GM12878 (cell line): ENCODE measurements around the gene UMPS.

Experiments
- CBFB ChIP-seq: IDR thresholded peaks from 2 replicates; pipeline ENCODE4 v1.6.1; 2016; ENCODE audit warnings: antibody characterized with exemption, low read depth
- CEBPZ ChIP-seq: fragments of 150-350 bp; IDR thresholded peaks from 2 replicates; pipeline ENCODE4 v1.6.1; 2016; ENCODE audit warnings: low read depth, low read length
- CREB1 ChIP-seq: IDR thresholded peaks from 2 replicates; pipeline ENCODE4 v1.6.1; 2012; ENCODE audit warnings: low read depth, mild to moderate bottlenecking, inconsistent platforms
- CTCF ChIP-seq, 3 experiments: IDR thresholded peaks in 2 of 3; conservative IDR thresholded peaks in 1 of 3; 2 replicates each; pipeline ENCODE4 v1.5.1; 2011; ENCODE audit warnings: low read depth in 3 of 3, low read length in 3 of 3, mild to moderate bottlenecking in 3 of 3, control low read depth in 2 of 3, moderate library complexity in 2 of 3, inconsistent platforms in 1 of 3, mixed read lengths in 1 of 3; ENCODE audit not compliant: control insufficient read depth in 2 of 3, insufficient read depth in 1 of 3; ENCODE audit errors: extremely low read depth in 1 of 3
- NR2C2 ChIP-seq: IDR thresholded peaks from 2 replicates; pipeline ENCODE4 v1.6.1; 2011; ENCODE audit warnings: borderline replicate concordance, low read depth; ENCODE audit not compliant: control insufficient read depth, insufficient read length
- NRF1 ChIP-seq: conservative IDR thresholded peaks from 2 replicates; pipeline ENCODE4 v1.6.1; 2011; ENCODE audit warnings: mild to moderate bottlenecking, low read depth, low read length, improper control_type of control experiment
- PAX5 ChIP-seq: IDR thresholded peaks from 2 replicates; pipeline ENCODE4 v1.6.1; 2011; ENCODE audit warnings: low read depth, low read length, borderline replicate concordance
- PAX8 ChIP-seq: fragments of 450-650 bp; IDR thresholded peaks from 2 replicates; pipeline ENCODE4 v1.6.1; 2017; ENCODE audit warnings: mild to moderate bottlenecking, moderate library complexity
- PBX3 ChIP-seq: IDR thresholded peaks from 2 replicates; pipeline ENCODE4 v1.6.1; 2011; ENCODE audit warnings: mild to moderate bottlenecking, low read depth, low read length, moderate library complexity; ENCODE audit not compliant: insufficient replicate concordance
- POLR2A ChIP-seq: IDR thresholded peaks from 2 replicates; pipeline ENCODE4 v1.6.1; 2011; ENCODE audit warnings: low read depth, mild to moderate bottlenecking, low read length
- POU2F2 ChIP-seq: IDR thresholded peaks from 3 replicates; pipeline ENCODE4 v1.6.1; 2011; ENCODE audit warnings: low read depth, mild to moderate bottlenecking, low read length, borderline replicate concordance
- SP1 ChIP-seq: IDR thresholded peaks from one replicate; pipeline ENCODE4 v1.6.1; 2011; ENCODE audit warnings: low read depth, low read length
- ZBTB40 ChIP-seq: fragments of 450-650 bp; IDR thresholded peaks from 2 replicates; pipeline ENCODE4 v1.6.1; 2016; ENCODE audit warnings: mild to moderate bottlenecking, moderate library complexity, borderline replicate concordance
- ZNF592 ChIP-seq: fragments of 450-650 bp; IDR thresholded peaks from 2 replicates; pipeline ENCODE4 v1.6.1; 2017; ENCODE audit warnings: mild to moderate bottlenecking, moderate library complexity

- TF ChIP-seq SP1 (no peak), POU2F2 (no peak), CTCF (IDR thresholded peaks at IDR 0.05 in 2 of 3, conservative IDR thresholded peaks at IDR 0.05 in 1 of 3; ENCODE audit: control insufficient read depth in 2 of 3, extremely low read depth in 1 of 3, insufficient read depth in 1 of 3, low read depth in 3 of 3, low read length in 3 of 3) (no peak), PAX8 (no peak), CEBPZ (no peak), CBFB (no peak), POLR2A (no peak), NR2C2 (no peak), PBX3 (no peak), ZNF592 (no peak), NRF1 (no peak), CREB1 (no peak), PAX5 (no peak), ZBTB40 (no peak)
Observed at GRCh38 chr3:124745756-124746155, 15.5 kb downstream of the UMPS start.
